ENCODE measurements around the gene SERPINB11.
"Not testable (repeated sequence)": the region's sequence is repeated elsewhere in the genome, so short reads cannot be mapped to it uniquely, and the experiment has no call there.

SERPINB11 gene
- total RNA-seq, result 0 reads per million in 2 donors

GRCh38 chr18:63702660-63703059, at the start of gene SERPINB11:
SERPINB11 (plus strand) TSS chr18:63702960; CDS start chr18:63710194, 7,234 bp downstream.
- no peak for DNase-seq

GRCh38 chr18:63658920-63659319, 43.8 kb upstream of the SERPINB11 start:
- not testable (repeated sequence) for DNase-seq

- DNase-seq, result not testable (repeated sequence)
Observed at GRCh38 chr18:63661750-63662149, 41.0 kb upstream of the SERPINB11 start, which contains the start of gene SERPINB3. SERPINB3 (minus strand) TSS chr18:63661893; CDS start chr18:63661216, 677 bp downstream.

GRCh38 chr18:63664571-63664970, 38.2 kb upstream of the SERPINB11 start:
- no peak for DNase-seq

- DNase-seq, result no peak
Observed at GRCh38 chr18:63676526-63677323, 26.0 kb upstream of the SERPINB11 start.

- DNase-seq, result no peak
Observed at GRCh38 chr18:63677500-63678225, 25.1 kb upstream of the SERPINB11 start.

GRCh38 chr18:63679820-63680606, 22.7 kb upstream of the SERPINB11 start:
- DNase-seq, result no peak

- DNase-seq, result no peak
Observed at GRCh38 chr18:63681449-63682340, 21.1 kb upstream of the SERPINB11 start.

GRCh38 chr18:63683152-63683551, 19.6 kb upstream of the SERPINB11 start:
- DNase-seq, result no peak

GRCh38 chr18:63683890-63684289, 18.9 kb upstream of the SERPINB11 start:
- no peak for DNase-seq

GRCh38 chr18:63684718-63685117, 18.0 kb upstream of the SERPINB11 start:
- no peak for DNase-seq

GRCh38 chr18:63686871-63687270, 15.9 kb upstream of the SERPINB11 start:
- DNase-seq, result no peak

GRCh38 chr18:63689064-63689463, 13.7 kb upstream of the SERPINB11 start:
- DNase-seq, result no peak

GRCh38 chr18:63697097-63697660, 5.6 kb upstream of the SERPINB11 start:
- no peak for DNase-seq

GRCh38 chr18:63700501-63700900, 2.3 kb upstream of the SERPINB11 start:
- DNase-seq, result no peak

GRCh38 chr18:63701952-63702351, 808 bp upstream of the SERPINB11 start:
- no peak for DNase-seq

GRCh38 chr18:63705401-63705800, 2.6 kb downstream of the SERPINB11 start:
- no peak for DNase-seq

- no peak for DNase-seq
Observed at GRCh38 chr18:63707816-63708215, 5.1 kb downstream of the SERPINB11 start.

- no peak for DNase-seq
Observed at GRCh38 chr18:63708650-63709049, 5.9 kb downstream of the SERPINB11 start.

GRCh38 chr18:63725682-63726480, 23.1 kb downstream of the SERPINB11 start:
- DNase-seq, result no peak

- DNase-seq, result no peak
Observed at GRCh38 chr18:63730773-63731172, 28.0 kb downstream of the SERPINB11 start.
